Astrocyte (in vitro differentiated cells and primary cell): ENCODE results near the gene HPD.

Experiments used
- CTCF ChIP-seq: IDR thresholded peaks from 2 replicates; pipeline ENCODE4 v1.5.1; 2011; ENCODE audit warnings: low read depth, mild to moderate bottlenecking, inconsistent platforms, low read length, moderate library complexity; ENCODE audit not compliant: insufficient read depth
- EZH2 ChIP-seq: IDR thresholded peaks from 2 replicates; pipeline ENCODE4 v1.6.1; 2012; ENCODE audit warnings: mild to moderate bottlenecking, low read length, inconsistent platforms; ENCODE audit not compliant: insufficient read depth

- TF ChIP-seq CTCF: no peak
- no peak for TF ChIP-seq EZH2
Observed at GRCh38 chr12:121828826-121829225, 29.8 kb downstream of the HPD start.
